Subcutaneous adipose tissue (tissue), 4 donors: ENCODE results near the gene ADCK1. TPM values are rescaled to one million over a fixed set of nuclear protein-coding genes. Genes with fewer than 3 reads are reported as not detected.

Source experiments
- CTCF ChIP-seq: fragments of 450-650 bp; IDR thresholded peaks from one replicate; pipeline ENCODE4 v1.5.1; 2016; ENCODE audit warnings: low read depth, mild to moderate bottlenecking, control low read depth, antibody characterized with exemption, moderate library complexity
- total RNA-seq, 4 donors: library from RNA; depleted of rRNA; stranded (reverse); fragments of >200 nt; gene quantifications; one replicate each; pipeline ENCODE4 v1.1.0, GENCODE V29; 2016

ADCK1 gene
- total RNA-seq = 1 to 10 TPM; 3.6 to 7.9 (median 6.1) TPM

- no peak for TF ChIP-seq CTCF
Observed at GRCh38 chr14:77799863-77800730, at the start of gene ADCK1. TSS of gene ADCK1 (plus strand) at chr14:77800109. CDS start at chr14:77818979, 18,870 bp downstream.

GRCh38 chr14:77752266-77752665 lies 47.6 kb upstream of the ADCK1 start:
- TF ChIP-seq CTCF = no peak

- TF ChIP-seq CTCF = no peak
Observed at GRCh38 chr14:77752799-77753516, 47.0 kb upstream of the ADCK1 start.

GRCh38 chr14:77760381-77761204 lies 39.3 kb upstream of the ADCK1 start, which contains the start of gene SNW1:
TSS of gene SNW1 (minus strand) at chr14:77761156. CDS start at chr14:77761127, 29 bp downstream.
- no peak for TF ChIP-seq CTCF

GRCh38 chr14:77761205-77761931 lies 38.5 kb upstream of the ADCK1 start:
- TF ChIP-seq CTCF = no peak

- no peak for TF ChIP-seq CTCF
Observed at GRCh38 chr14:77763316-77763715, 36.6 kb upstream of the ADCK1 start.
